COLO668 (cell line): ENCODE data around the gene TADA2B.
A peak's percentile ranks its signal among the peaks of the same experiment; 100 is the strongest.

ENCODE experiments used
- DNase-seq: peaks from one replicate; lab custom pipeline; 2025; ENCODE audit not compliant: unreplicated experiment; lab: John Stamatoyannopoulos, UW

The TADA2B gene

GRCh38 chr4:7055990-7056325, 12.8 kb downstream of the TADA2B start:
- DNase-seq: no peak

DNA sequence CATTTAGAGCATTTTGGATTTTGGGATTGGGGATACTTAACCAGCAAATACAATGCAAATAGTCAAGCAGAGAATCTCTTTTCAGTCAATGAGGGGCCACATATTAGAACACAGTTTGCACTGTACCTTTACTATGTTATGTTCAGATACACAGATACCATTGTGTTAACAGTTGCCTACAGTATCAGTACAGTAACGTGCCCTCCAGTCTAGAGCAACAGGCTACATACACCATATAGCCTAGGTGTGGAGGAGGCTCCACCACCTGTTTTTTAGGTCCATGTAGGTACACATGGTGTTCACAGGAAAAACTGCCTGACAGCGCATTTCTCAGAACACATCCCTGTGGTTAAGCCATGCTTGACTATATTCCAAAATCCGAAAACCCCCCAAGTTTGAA, 15.6 kb downstream of the TADA2B start:
- no peak for DNase-seq

DNA sequence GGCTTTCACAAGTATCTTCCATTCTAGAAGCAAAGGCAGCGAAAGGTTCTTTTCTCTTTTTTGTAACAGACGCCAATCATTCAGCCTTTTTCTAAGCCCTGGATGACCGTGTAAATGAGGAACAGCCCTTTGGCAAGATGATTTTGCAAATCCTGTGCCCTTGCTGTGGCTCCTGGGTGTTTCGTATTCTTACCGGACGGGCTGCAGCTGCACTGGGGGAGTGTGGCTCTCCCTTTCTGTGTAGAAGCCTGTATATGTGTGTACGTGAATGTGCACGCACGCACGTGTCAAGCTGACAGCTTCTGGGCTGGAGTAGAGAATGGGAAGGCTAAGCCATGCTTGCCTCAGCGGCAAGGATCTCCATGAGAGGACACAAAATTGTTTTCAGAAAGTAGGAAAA, 16.5 kb downstream of the TADA2B start:
- no peak for DNase-seq

GRCh38 chr4:7060346-7061150, 17.4 kb downstream of the TADA2B start:
- DNase-seq: no peak

DNA sequence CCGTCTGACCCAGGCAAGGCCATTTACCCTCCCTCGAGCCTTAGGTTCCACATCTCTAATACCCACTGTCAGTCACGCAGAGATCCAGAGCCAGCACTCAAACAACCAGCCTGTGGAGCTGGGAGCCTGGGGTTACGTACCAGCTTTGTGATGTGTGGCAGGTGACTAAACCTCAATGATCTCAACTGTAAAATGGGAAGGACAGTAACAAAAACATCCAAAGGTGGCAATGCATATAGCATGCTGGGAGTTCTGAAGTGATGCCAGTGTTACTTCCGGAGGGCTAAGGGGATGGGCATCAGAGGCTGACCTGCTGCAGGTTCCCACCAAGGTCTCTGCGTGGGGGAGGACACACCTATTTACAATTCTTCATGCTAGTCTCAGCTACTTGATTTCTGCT, 18.6 kb downstream of the TADA2B start:
- DNase-seq: no peak

DNA sequence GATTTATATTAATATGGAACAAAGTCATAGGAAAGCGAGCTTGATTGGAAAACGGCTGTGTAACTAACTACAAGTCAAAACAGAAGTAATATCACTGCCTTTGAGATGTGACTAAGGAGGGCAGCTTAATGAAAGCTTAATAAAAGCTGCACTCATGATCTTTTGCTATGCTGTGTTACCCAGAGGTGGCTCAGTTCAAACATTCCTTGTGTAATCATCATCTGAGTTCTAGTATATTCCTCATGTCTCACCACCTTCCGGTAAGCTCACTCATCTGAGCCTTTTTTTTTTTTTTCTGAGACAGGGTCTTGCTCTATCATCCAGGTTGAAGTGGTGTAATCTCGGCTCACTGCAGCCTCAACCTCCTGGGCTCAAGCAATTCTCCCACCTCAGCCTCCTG, 19.6 kb downstream of the TADA2B start:
- no peak for DNase-seq

- DNase-seq: no peak
These were observed 20.2 kb downstream of the TADA2B start for GRCh38 chr4:7063362-7063761.

DNA sequence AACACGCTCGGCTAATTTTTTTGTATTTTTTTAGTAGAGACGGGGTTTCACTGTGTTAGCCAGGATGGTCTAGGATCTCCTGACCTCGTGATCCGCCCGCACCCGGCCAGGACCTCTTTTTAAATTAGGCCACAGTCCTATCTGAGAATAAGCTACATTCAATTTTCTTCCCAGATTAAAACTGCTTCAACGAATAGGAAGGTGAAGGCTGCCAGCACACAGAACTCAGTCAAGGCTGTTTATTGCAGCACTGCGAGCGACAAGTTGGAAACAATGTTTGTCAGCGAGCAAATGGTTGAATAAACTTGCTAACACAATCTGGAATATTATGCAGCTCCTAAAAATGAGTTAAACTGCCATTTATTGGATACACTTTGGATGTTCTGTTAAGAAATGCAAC, 22.8 kb downstream of the TADA2B start:
- DNase-seq: no peak

- no peak for DNase-seq
These were observed 23.3 kb downstream of the TADA2B start for GRCh38 chr4:7066493-7066892.

DNA sequence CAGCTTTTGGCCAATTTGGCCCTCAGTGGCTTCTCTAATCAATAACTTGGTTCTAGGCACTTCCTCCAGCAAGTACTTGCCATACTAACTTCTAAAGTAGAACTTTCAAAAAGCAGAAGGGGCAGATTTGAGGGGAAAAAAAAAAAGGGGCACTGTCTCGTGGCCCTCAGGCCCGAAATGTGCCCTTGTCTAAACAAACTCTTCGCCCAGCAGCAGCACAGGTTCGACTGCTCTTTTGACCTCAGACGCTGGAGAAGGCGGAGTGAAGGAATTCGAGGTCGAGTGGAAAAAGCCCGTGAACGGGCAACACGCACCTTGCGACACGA, 23.9 kb downstream of the TADA2B start:
- DNase-seq: no peak

DNA sequence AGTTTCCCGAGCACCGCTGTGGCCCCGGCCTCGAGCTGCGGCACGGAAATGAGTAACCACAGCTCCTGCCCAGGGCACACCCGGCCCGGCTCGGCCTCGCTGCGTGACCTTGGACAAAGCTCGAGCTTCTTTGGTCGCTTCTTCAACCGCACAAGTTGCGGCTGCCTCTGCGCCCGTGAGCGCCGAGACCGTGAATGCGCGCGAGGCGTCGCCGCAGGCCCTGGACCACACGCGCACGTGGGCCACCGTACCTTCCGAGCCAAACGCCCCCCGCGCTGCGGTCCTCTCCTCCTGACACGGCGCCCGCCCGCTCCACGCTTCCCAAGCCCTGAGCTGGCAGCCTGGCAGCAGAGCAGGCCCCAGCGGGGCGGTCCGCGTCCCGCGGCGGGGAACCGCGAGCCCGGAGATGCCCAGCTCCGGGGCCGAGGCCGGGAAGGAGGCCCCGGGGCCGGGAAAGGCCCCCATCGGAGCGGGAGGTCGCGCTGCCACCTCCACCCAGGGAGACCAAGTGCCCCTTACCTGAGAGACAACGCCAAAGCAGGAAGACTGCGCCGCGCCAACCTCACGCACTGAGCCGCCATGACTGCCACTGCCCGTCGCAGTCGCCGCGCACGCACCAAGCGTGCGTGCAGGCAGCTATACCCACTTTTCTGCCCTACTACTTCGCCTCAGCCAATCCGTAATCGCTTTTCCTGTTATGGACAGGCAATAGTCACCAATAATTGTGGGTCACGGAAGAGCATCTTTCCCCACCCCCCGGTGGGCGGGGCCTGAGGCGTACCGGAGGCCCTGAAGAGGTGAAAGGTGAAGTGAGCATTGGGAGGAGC, 24.5 kb downstream of the TADA2B start, which contains the start of gene GRPEL1:
Gene GRPEL1, minus strand, starts transcription at position 613 of the 827 bp plus-strand sequence. Its CDS starts 32 bp downstream, at position 581.
- peak; percentile 99 for DNase-seq

DNA sequence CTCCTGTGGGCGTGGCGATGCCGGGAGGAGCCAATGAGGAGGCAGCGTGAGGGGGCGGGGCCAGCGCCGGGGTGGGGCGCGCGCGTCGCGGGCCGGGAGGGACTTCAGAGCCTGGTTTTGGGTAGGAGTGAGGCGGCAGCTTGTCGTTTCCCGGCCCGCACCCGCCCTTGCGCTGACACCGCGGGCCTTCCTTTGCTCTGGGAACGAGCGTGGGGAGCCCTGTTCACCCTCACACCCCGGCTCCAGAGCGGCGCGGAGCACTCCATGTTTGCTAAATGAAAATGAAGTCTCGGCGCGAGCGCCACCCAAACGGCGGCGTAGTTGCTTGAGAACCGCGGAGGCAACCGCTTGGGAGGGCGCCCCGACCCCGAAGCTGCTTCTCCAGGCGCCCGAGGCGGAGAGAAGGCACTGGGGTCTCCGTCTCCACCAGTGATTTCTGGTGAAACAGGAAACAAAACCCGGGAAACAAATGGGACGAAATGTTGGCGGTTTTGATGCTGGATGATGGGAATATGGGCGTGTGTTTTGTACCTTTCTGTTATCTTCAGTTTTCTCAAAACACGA, 25.2 kb downstream of the TADA2B start:
- DNase-seq: no peak

GRCh38 chr4:7068883-7069282, 25.7 kb downstream of the TADA2B start:
- DNase-seq: peak; percentile 20

DNA sequence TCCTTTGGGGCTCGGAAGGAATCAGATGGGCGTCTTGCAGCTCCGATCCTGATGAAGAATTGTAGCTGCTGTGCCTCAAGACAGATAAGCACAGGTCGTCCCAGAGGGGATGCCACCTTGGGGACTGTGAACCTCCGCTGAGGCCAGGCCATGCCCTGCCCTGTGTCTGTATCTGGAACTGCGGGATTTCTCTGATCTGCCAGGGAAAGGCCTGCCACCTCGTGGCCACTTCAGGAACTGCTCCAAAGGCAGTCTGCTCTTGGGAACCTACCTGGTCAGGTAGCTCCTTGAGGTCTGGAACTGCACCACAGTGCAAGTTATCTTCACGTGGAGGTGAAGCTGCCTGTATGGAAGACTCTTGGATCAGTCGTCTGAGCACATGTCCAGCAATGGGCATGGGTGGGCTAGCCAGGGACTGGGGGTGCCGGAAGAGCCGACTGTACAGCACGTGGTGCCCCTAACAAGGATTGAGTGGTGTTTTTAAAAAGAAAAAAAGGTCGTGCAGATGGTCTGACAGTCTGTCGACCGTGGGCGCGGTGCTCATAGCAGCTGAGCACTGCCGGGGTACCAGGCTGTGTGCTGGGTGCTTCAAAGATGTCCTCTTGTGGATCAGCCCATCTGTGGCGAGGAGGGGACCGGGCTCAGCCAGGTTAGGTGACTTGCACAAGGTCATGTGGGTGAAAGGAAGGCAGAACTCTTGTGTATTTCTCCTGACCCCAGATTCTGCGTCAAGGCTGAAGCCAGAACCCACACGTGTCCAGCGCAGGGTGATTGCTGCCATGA, 27.7 kb downstream of the TADA2B start:
- DNase-seq: peak; percentile 81

GRCh38 chr4:7073059-7073458, 29.9 kb downstream of the TADA2B start:
- DNase-seq: no peak

DNA sequence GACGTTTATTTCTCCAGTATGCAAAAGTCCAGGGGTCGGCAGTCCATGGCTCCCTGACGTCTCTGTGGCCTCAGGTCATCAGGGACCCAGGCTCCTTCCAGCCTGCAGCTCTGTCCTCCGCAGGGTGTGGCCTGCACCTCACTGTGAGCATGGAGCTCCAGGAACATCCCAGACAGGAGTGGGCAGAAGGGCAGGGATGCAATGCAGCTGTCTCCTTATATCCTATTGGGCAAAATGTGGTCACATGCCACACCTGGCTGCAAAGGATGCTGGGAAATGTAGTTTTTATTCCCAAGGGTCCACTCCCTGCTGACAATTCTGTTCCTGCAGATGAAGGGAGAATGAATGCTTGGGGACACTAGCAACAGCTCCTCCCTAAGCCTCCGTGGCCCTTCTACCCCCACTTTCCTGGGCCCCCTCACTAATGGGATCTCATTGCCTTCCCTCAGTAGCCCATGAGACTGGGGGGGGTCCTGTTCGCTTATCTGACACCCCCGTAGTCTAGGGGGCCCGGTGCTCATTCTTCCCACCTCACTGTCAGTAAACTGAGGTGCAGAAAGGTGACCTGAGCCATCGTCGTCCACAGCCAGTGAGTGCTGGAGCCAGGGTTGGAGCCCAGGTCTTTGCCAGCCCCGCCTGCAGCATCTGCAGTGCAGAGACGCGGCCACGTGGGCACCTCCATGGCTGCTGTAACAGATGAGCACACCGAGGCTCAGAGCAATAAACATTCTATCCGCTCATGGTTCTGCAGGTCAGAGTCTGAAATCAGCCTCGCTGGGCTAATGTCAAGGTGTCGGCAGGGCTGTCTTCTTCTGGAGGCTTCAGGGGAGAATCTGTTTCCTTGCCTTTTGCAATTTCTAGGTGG, 30.6 kb downstream of the TADA2B start:
- DNase-seq: peak; percentile 34

- no peak for DNase-seq
These were observed 31.3 kb downstream of the TADA2B start for GRCh38 chr4:7074426-7074825.

GRCh38 chr4:7075962-7076695, 33.0 kb downstream of the TADA2B start:
- no peak for DNase-seq

DNA sequence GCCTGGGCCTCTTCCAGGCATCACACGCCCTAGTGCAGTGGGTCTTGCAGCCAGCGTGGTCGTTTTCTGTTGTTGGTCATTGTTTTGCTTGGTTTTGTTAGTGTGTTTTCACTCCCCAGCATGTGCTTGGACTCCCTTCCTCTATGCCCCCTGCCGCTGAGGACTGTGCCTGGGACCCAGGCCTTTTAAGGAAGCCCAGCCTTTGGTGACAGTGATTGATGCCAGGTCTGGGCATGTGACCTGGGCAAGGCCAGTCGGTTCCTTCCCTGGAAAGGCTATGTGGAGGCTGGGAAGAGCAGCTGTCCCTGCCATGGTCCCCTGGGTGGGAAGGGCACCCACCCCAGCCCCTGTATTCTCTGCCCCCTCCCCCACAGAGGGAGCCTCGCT, 33.5 kb downstream of the TADA2B start:
- DNase-seq: no peak

GRCh38 chr4:7077371-7077770, 34.2 kb downstream of the TADA2B start:
- no peak for DNase-seq
